ENCODE results near the gene BRD1. TPM values are rescaled to one million over a fixed set of nuclear protein-coding genes. Genes with fewer than 3 reads are reported as not detected.
A peak's percentile ranks its signal among the peaks of the same experiment; 100 is the strongest.
"Not testable (repeated sequence)": the region's sequence is repeated elsewhere in the genome, so short reads cannot be mapped to it uniquely, and the experiment has no call there.

Gene BRD1
- total RNA-seq, 1 donor from 2014 or later: 34.3 TPM

DNA sequence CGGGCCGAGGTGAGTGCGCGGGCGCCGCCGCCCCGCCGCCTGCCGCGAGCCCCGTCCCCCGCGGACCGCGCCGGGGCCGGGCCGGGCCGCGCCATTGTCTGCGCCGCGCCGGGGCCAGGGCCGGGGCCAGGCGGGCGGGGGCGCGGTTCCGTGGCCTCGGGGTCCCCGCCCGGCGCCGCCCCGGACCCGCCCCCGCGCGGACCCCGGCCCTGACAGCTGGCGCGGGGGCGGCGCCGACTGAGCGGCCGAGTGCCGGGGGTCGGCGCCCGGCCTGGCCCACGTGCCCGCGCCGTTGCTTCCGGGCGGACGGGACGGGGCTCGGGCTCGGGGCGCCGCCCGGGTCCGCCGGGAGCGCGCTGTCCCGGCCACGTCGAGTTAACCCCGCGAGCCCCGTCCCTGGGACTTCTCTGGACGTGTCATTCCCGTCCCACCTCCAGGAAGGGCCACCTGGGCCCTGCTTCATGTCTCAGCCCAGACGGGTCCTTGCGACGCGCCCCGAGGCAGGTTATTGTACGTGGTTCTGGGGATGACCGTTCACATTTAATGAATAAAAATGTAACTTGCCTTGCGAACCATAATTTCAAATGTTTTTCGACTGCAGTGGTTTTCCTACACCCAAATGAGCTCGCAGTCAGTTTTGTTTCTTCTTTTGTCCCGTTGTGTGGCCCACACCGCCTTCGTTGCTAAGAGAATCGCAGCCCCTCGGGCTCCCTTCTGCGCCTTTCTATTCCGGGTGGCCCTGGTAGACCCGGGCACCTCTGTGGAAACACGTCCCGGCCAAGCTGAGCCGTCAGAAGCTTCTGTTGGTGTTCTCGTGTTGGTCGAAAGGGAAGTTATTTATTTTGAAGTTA is 26.5 kb upstream of the BRD1 start:
- Mint-ChIP-seq H3K36me3 (ENCODE audit: unreplicated experiment) (no peaks in the 10 kb centered on the region), H3K4me1 (ENCODE audit: unreplicated experiment) (peaks cover 30% of the 10 kb centered on the region), H3K27me3 (ENCODE audit: unreplicated experiment) (peaks cover 12% of the 10 kb centered on the region), H3K4me3 (ENCODE audit: unreplicated experiment) (peak overlapping the region; percentile 93), H3K27ac (ENCODE audit: unreplicated experiment) (peak overlapping the region; percentile 96), H3K9me3 (ENCODE audit: unreplicated experiment) (no peaks in the 10 kb centered on the region)
- DNase-seq (ENCODE audit: extremely low spot score, unreplicated experiment): no peak
- TF ChIP-seq, protein P1, sequence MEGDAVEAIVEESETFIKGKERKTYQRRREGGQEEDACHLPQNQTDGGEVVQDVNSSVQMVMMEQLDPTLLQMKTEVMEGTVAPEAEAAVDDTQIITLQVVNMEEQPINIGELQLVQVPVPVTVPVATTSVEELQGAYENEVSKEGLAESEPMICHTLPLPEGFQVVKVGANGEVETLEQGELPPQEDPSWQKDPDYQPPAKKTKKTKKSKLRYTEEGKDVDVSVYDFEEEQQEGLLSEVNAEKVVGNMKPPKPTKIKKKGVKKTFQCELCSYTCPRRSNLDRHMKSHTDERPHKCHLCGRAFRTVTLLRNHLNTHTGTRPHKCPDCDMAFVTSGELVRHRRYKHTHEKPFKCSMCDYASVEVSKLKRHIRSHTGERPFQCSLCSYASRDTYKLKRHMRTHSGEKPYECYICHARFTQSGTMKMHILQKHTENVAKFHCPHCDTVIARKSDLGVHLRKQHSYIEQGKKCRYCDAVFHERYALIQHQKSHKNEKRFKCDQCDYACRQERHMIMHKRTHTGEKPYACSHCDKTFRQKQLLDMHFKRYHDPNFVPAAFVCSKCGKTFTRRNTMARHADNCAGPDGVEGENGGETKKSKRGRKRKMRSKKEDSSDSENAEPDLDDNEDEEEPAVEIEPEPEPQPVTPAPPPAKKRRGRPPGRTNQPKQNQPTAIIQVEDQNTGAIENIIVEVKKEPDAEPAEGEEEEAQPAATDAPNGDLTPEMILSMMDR (IDR thresholded peaks at IDR 0.05): no peak

GRCh38 chr22:49852898-49853894 is 25.5 kb upstream of the BRD1 start, which contains the start of gene ZBED4:
Gene ZBED4, plus strand, starts transcription at chr22:49853844. Its CDS starts 29,819 bp downstream, at chr22:49883663.
- peak within 1 kb of the TSS; percentile 93 for H3K4me3 Mint-ChIP-seq (ENCODE audit: unreplicated experiment)
- H3K9me3 Mint-ChIP-seq (ENCODE audit: unreplicated experiment): no peaks in the 10 kb centered on the region
- no peaks in the 10 kb centered on the region for H3K36me3 Mint-ChIP-seq (ENCODE audit: unreplicated experiment)
- H3K27me3 Mint-ChIP-seq (ENCODE audit: unreplicated experiment): peaks cover 13% of the 10 kb centered on the region
- peak; percentile 100 for DNase-seq (ENCODE audit: extremely low spot score, unreplicated experiment)
- TF ChIP-seq, protein P1 (IDR thresholded peaks at IDR 0.05): no peak
- H3K27ac Mint-ChIP-seq (ENCODE audit: unreplicated experiment): peak within 1 kb of the TSS; percentile 96
- peaks cover 28% of the 10 kb centered on the region for H3K4me1 Mint-ChIP-seq (ENCODE audit: unreplicated experiment)

DNA sequence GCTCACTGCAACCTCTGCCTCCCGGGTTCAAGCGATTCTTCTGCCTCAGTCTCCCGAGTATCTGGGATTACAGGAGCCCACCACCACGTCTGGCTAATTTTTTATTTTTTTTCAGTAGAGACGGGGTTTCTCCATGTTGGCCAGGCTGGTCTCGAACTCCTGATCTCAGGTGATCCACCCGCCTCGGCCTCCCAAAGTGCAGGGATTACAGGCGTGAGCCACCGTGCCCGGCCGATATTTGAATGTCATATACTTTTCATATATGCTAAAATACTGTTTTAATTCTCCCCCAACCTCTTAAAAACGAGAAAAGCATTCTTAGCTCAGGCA is 24.9 kb upstream of the BRD1 start:
- Mint-ChIP-seq H3K4me1 (ENCODE audit: unreplicated experiment) (peaks cover 30% of the 10 kb centered on the region), H3K27me3 (ENCODE audit: unreplicated experiment) (peaks cover 20% of the 10 kb centered on the region), H3K27ac (ENCODE audit: unreplicated experiment) (peak overlapping the region; percentile 38), H3K4me3 (ENCODE audit: unreplicated experiment) (peak overlapping the region; percentile 70)
- H3K9me3 Mint-ChIP-seq (ENCODE audit: unreplicated experiment); H3K36me3 Mint-ChIP-seq (ENCODE audit: unreplicated experiment); DNase-seq (ENCODE audit: extremely low spot score, unreplicated experiment): not testable (repeated sequence)

GRCh38 chr22:49850959-49851802 is 23.5 kb upstream of the BRD1 start:
- H3K4me3 Mint-ChIP-seq (ENCODE audit: unreplicated experiment): peak overlapping the region; percentile 67
- peaks cover 30% of the 10 kb centered on the region for H3K4me1 Mint-ChIP-seq (ENCODE audit: unreplicated experiment)
- TF ChIP-seq, protein P1 (IDR thresholded peaks at IDR 0.05): no peak
- no peak for DNase-seq (ENCODE audit: extremely low spot score, unreplicated experiment)
- no peaks in the 10 kb centered on the region for H3K9me3 Mint-ChIP-seq (ENCODE audit: unreplicated experiment)
- H3K27ac Mint-ChIP-seq (ENCODE audit: unreplicated experiment): peak overlapping the region; percentile 47
- peaks cover 31% of the 10 kb centered on the region for H3K27me3 Mint-ChIP-seq (ENCODE audit: unreplicated experiment)
- H3K36me3 Mint-ChIP-seq (ENCODE audit: unreplicated experiment): no peaks in the 10 kb centered on the region

All from osteocyte (in vitro differentiated cells).